Mesangial cell (primary cell): ENCODE measurements around the gene STAT1. TPM values are rescaled to one million over a fixed set of nuclear protein-coding genes. Genes with fewer than 3 reads are reported as not detected.

Experiments used
- total RNA-seq: library from RNA; depleted of rRNA; stranded (reverse); fragments of >200 nt; gene quantifications from 2 replicates; pipeline ENCODE4 v1.2.3, GENCODE V29; 2015

Gene STAT1
- total RNA-seq: 49.9 and 94.4 TPM in 2 replicates

GRCh38 chr2:191013932-191014652, at the start of gene STAT1:
Gene STAT1, minus strand, starts transcription at chr2:191014171. Its CDS starts 4,168 bp downstream, at chr2:191010003.

Other genes with a start within 250 kb of the STAT1 start
- 126 and 153 TPM in 2 replicates for gene GLS, start 133.3 kb downstream of the STAT1 start, total RNA-seq
- gene STAT4, start 136.8 kb upstream of the STAT1 start, total RNA-seq: under 0.01 and 0.38 TPM in 2 replicates
- 27.0 and 42.4 TPM in 2 replicates for gene MYO1B, start 231.2 kb upstream of the STAT1 start, total RNA-seq